ENCODE results near the gene CNOT8.

- no peak for TF ChIP-seq CTCF (IDR thresholded peaks at IDR 0.05; ENCODE audit: extremely low read depth in 1 of 2, insufficient read depth in 1 of 2, low read depth in 1 of 2, low read length in 2 of 2)
- no peak for TF ChIP-seq FOS (IDR thresholded peaks at IDR 0.05; ENCODE audit: borderline replicate concordance, insufficient read depth, low read length)
- no peak for TF ChIP-seq EZH2 (IDR thresholded peaks at IDR 0.05; ENCODE audit: borderline replicate concordance, low read depth, low read length, severe bottlenecking)
- TF ChIP-seq POLR2AphosphoS5 (IDR thresholded peaks at IDR 0.05; ENCODE audit: insufficient read depth, low read depth, low read length), result no peak
- TF ChIP-seq MYC (IDR thresholded peaks at IDR 0.05; ENCODE audit: low read depth, low read length), result no peak
- no peak for TF ChIP-seq POLR2A (IDR thresholded peaks at IDR 0.05; ENCODE audit: low read depth, low read length)
- TF ChIP-seq GATA2 (IDR thresholded peaks at IDR 0.05; ENCODE audit: insufficient read depth, insufficient read length, low read depth, low read length), result no peak
- TF ChIP-seq MAX (IDR thresholded peaks at IDR 0.05; ENCODE audit: insufficient read depth, insufficient read length), result no peak
Observed at GRCh38 chr5:154860765-154861164, 2.3 kb downstream of the CNOT8 start.

All from endothelial cell of umbilical vein (primary cell).